Ascending aorta (tissue), 2 donors: ENCODE measurements around the gene TMEM135. TPM values are rescaled to one million over a fixed set of nuclear protein-coding genes. Genes with fewer than 3 reads are reported as not detected.

ENCODE experiments used
- DNase-seq, 2 donors: peaks; one replicate each; pipeline ENCODE4 v3.0.0-alpha.2; 2019; ENCODE audit warnings: low spot score in 2 of 2
- H3K27ac ChIP-seq, 2 donors: fragments of 200-600 bp; sonication (generic); one replicate each; pipeline ENCODE4 v1.5.1; 2016 to 2017; ENCODE audit warnings: mild to moderate bottlenecking in 1 of 2
- H3K27me3 ChIP-seq: fragments of 200-600 bp; sonication (generic); one replicate; pipeline ENCODE4 v1.5.1; 2017
- H3K36me3 ChIP-seq, 2 donors: fragments of 200-600 bp; sonication (generic); one replicate each; pipeline ENCODE4 v1.5.1; 2016
- H3K4me1 ChIP-seq, 2 donors: fragments of 200-600 bp; sonication (generic); one replicate each; pipeline ENCODE4 v1.5.1; 2016 to 2017; ENCODE audit warnings: mild to moderate bottlenecking in 1 of 2
- H3K4me3 ChIP-seq, 2 donors: fragments of 200-600 bp; sonication (generic); one replicate each; pipeline ENCODE4 v1.5.1; 2016 to 2017; ENCODE audit warnings: mild to moderate bottlenecking in 1 of 2
- H3K9me3 ChIP-seq, 2 donors: fragments of 200-600 bp; sonication (generic); one replicate each; pipeline ENCODE4 v1.5.1; 2016
- CTCF ChIP-seq, 3 experiments: fragments of 200-600 bp in 2 of 3; fragments of 450-650 bp in 1 of 3; sonication (generic) in 2 of 3; IDR thresholded peaks; one replicate each; pipeline ENCODE4 v1.5.1; 2016 to 2019; ENCODE audit warnings: antibody characterized with exemption in 3 of 3, mild to moderate bottlenecking in 1 of 3, moderate library complexity in 1 of 3
- intact Hi-C: fragments of 100-400 bp; cut with DNase I; formaldehyde crosslinking; loops from one replicate; pipeline ENCODE4 v1.15.1; 2023
- total RNA-seq: library from RNA; depleted of rRNA; stranded (reverse); fragments of >200 nt; gene quantifications from one replicate; pipeline ENCODE4 v1.1.0, GENCODE V29; 2016

The TMEM135 gene
- total RNA-seq, 1 donor from 2014 or later = 18.4 TPM

- TF ChIP-seq CTCF (IDR thresholded peaks at IDR 0.05) = no peak
- peaks cover 0 to 3% of the 10 kb centered on the region in 2 donors for H3K9me3 ChIP-seq
- H3K4me1 ChIP-seq = peaks cover 0 to 4% of the 10 kb centered on the region in 2 donors
- no peak overlapping the region for H3K4me3 ChIP-seq
- intact Hi-C loops = no loop called here
- no peak for DNase-seq
- H3K36me3 ChIP-seq = no peaks in the 10 kb centered on the region
- no peaks in the 10 kb centered on the region for H3K27me3 ChIP-seq
- H3K27ac ChIP-seq = no peak overlapping the region
These were observed 291.4 kb downstream of the TMEM135 start for GRCh38 chr11:87329172-87329571.

DNA sequence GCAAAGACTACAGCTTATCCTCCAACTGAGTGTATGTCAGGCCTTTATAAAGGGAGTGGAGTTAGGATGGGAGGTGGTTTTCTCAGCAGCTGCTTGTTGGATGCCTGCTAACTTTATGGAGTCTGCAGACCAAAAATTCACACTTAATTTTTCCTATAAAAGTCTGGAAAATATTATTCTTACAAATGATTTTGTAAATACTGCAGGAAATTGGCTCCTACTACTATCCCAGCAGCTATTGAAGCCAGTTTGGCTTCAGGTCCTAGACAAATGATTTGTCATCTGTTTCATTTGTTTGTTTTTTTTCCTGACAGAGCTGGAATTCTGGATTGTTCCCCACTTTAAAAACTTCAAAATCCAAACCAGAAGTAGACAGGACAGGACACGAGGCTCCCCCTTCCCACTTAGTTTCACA lies 292.5 kb downstream of the TMEM135 start:
- H3K4me3 ChIP-seq = no peak overlapping the region
- no peaks in the 10 kb centered on the region for H3K27me3 ChIP-seq
- peaks cover 0 to 4% of the 10 kb centered on the region in 2 donors for H3K4me1 ChIP-seq
- peak overlapping the region; percentile 17 to 24 for H3K27ac ChIP-seq
- intact Hi-C loops = no loop called here
- no peak for DNase-seq
- H3K36me3 ChIP-seq = no peaks in the 10 kb centered on the region
- H3K9me3 ChIP-seq = peaks cover 0 to 3% of the 10 kb centered on the region in 2 donors
- no peak for TF ChIP-seq CTCF (IDR thresholded peaks at IDR 0.05)

DNA sequence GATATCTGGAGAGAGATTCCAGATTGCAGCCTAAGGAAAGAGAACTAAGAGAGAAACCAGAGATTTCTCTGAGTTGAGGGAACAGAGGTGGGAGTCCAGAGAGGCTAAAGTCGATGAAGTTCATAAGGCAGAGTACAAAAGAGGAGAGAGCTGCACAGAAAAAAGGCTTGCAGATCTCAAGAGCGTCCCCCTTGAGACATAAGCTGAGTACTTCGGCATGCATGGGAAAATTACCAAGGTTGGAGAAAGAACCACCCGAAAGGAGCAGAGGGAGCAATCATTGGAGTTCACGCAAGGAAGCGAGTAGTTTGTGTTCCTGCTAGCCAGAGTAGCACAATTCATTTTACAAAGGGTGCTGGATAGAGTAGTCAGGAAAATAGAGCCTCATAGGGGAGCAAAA lies 293.5 kb downstream of the TMEM135 start:
- no peak overlapping the region for H3K4me3 ChIP-seq
- peak overlapping the region in 1 of 2 donors; percentile 24 for H3K27ac ChIP-seq
- intact Hi-C loops = no loop called here

DNA sequence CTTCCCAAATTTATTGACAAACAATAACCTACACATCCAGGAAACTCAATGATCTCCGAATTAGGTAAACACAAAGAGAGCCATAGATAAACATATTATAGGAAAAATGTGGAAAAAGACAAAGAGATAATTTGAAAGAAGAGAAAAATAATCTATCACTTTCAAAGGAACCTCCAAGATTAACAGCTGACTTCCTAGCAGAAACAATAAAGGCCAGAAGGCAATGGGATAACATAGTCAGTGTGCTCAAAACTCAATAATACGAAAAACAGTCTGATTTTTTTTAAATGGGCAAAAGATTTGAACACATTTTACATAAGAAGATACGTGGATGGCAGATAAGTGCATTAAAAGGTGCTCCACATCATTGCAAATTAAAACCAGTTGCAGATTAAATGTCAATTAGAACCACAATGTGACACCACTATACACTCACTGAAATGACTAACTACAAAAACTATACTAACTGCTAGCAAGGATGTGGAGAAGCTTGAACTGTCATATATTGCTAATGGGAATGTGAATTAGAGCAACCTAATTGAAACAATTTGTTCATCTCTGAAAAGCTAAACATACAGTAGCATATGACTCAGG lies 300.4 kb downstream of the TMEM135 start:
- no peak overlapping the region for H3K27ac ChIP-seq
- H3K27me3 ChIP-seq = no peaks in the 10 kb centered on the region
- peaks cover 0 to 27% of the 10 kb centered on the region in 2 donors for H3K9me3 ChIP-seq
- no peaks in the 10 kb centered on the region for H3K36me3 ChIP-seq
- no peak for DNase-seq
- no peak overlapping the region for H3K4me3 ChIP-seq
- TF ChIP-seq CTCF (IDR thresholded peaks at IDR 0.05) = no peak
- no peaks in the 10 kb centered on the region for H3K4me1 ChIP-seq
- intact Hi-C loops = loop anchor here (5.0 kb wide), 1 partner anchor 1339 kb away; no protein-coding TSS in a partner anchor

More for the DNA sequence above, 293.5 kb downstream of the TMEM135 start:
- DNase-seq = no peak
- Histone ChIP-seq H3K27me3 (no peaks in the 10 kb centered on the region), H3K36me3 (no peaks in the 10 kb centered on the region), H3K4me1 (peaks cover 0 to 4% of the 10 kb centered on the region in 2 donors), H3K9me3 (peaks cover 0 to 3% of the 10 kb centered on the region in 2 donors)
- TF ChIP-seq CTCF (IDR thresholded peaks at IDR 0.05) = no peak

DNA sequence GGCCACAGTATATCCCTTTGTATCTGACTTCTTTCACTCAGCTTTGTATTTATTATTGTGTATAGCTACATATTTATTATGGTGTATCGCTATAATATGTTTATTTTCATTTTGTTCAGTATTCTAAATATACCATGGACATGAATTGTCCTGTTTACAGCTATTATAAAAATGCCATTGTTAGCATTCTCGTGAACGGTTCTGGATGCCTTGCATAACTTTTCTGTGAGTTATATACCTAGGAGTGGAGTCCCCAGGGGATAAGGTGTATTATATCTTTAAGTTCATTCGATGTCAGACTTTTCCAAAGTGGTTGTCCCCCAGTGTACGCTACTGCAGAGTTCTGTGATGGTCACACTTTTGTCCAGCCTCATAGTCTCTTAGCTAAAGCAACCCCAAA lies 301.7 kb downstream of the TMEM135 start:
- no peak overlapping the region for H3K27ac ChIP-seq
- no peak overlapping the region for H3K4me3 ChIP-seq
- peaks cover 0 to 23% of the 10 kb centered on the region in 2 donors for H3K9me3 ChIP-seq
- intact Hi-C loops = loop anchor here (5.0 kb wide), 1 partner anchor 1338 kb away; no protein-coding TSS in a partner anchor
- H3K4me1 ChIP-seq = no peaks in the 10 kb centered on the region
- H3K27me3 ChIP-seq = no peaks in the 10 kb centered on the region
- DNase-seq = no peak
- no peaks in the 10 kb centered on the region for H3K36me3 ChIP-seq
- no peak for TF ChIP-seq CTCF (IDR thresholded peaks at IDR 0.05)
